ENCODE data around the gene GREB1.

GRCh38 chr2:11684894-11685460 is 151.1 kb downstream of the GREB1 start:
- TF ChIP-seq, protein P1, sequence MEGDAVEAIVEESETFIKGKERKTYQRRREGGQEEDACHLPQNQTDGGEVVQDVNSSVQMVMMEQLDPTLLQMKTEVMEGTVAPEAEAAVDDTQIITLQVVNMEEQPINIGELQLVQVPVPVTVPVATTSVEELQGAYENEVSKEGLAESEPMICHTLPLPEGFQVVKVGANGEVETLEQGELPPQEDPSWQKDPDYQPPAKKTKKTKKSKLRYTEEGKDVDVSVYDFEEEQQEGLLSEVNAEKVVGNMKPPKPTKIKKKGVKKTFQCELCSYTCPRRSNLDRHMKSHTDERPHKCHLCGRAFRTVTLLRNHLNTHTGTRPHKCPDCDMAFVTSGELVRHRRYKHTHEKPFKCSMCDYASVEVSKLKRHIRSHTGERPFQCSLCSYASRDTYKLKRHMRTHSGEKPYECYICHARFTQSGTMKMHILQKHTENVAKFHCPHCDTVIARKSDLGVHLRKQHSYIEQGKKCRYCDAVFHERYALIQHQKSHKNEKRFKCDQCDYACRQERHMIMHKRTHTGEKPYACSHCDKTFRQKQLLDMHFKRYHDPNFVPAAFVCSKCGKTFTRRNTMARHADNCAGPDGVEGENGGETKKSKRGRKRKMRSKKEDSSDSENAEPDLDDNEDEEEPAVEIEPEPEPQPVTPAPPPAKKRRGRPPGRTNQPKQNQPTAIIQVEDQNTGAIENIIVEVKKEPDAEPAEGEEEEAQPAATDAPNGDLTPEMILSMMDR (conservative IDR thresholded peaks at IDR 0.05; ENCODE audit: low read depth, low read length), result no peak
- TF ChIP-seq EZH2 (IDR thresholded peaks at IDR 0.05; ENCODE audit: low read length, unreplicated experiment) (no peak), EZH2phosphoT487 (IDR thresholded peaks at IDR 0.05; ENCODE audit: borderline replicate concordance, low read length) (no peak)
